VCaP (cell line): Measurements from ENCODE around the gene VAMP5.

Experiments used
- H3K27ac ChIP-seq: fragments of 450-650 bp; 2 replicates; pipeline ENCODE4 v1.5.1; 2017
- CTCF ChIP-seq: fragments of 450-650 bp; conservative IDR thresholded peaks from 2 replicates; pipeline ENCODE4 v1.5.1; 2017; ENCODE audit warnings: mild to moderate bottlenecking, moderate library complexity

Gene VAMP5

GRCh38 chr2:85596026-85596333 lies 11.7 kb downstream of the VAMP5 start:
- peak overlapping the region; percentile 83 for H3K27ac ChIP-seq
- TF ChIP-seq CTCF, result no peak

- TF ChIP-seq CTCF, result no peak
- H3K27ac ChIP-seq, result peak overlapping the region; percentile 83; the same call in 1 of the 2 replicates
Measured at GRCh38 chr2:85596486-85597143, 12.4 kb downstream of the VAMP5 start.

- H3K27ac ChIP-seq, result no peak overlapping the region
- no peak for TF ChIP-seq CTCF
Measured at GRCh38 chr2:85597241-85597640, 13.0 kb downstream of the VAMP5 start.

- no peak overlapping the region for H3K27ac ChIP-seq
- TF ChIP-seq CTCF, result no peak
Measured at GRCh38 chr2:85598594-85599340, 14.5 kb downstream of the VAMP5 start.

GRCh38 chr2:85599468-85600234 lies 15.4 kb downstream of the VAMP5 start:
- TF ChIP-seq CTCF, result no peak
- H3K27ac ChIP-seq, result no peak overlapping the region

GRCh38 chr2:85600235-85600575 lies 16.0 kb downstream of the VAMP5 start:
- no peak for TF ChIP-seq CTCF
- no peak overlapping the region for H3K27ac ChIP-seq

GRCh38 chr2:85600951-85601770 lies 16.9 kb downstream of the VAMP5 start:
- no peak for TF ChIP-seq CTCF
- peak overlapping the region; percentile 80; the same call in 1 of the 2 replicates for H3K27ac ChIP-seq
